GM18511 (cell line): ENCODE data around the gene EPS8.

Experiments
- ATAC-seq: cut with Tn5 transposase; IDR thresholded peaks from one replicate; pipeline ENCODE4 v1.9.1; 2021; ENCODE audit warnings: mild to moderate bottlenecking, moderate library complexity; ENCODE audit not compliant: unreplicated experiment

Gene EPS8

GRCh38 chr12:15575671-15576541, 213.3 kb downstream of the EPS8 start:
- no peak for ATAC-seq

GRCh38 chr12:15574353-15574752, 214.8 kb downstream of the EPS8 start:
- no peak for ATAC-seq
